ENCODE results near the gene IL1A.

The IL1A gene

DNA sequence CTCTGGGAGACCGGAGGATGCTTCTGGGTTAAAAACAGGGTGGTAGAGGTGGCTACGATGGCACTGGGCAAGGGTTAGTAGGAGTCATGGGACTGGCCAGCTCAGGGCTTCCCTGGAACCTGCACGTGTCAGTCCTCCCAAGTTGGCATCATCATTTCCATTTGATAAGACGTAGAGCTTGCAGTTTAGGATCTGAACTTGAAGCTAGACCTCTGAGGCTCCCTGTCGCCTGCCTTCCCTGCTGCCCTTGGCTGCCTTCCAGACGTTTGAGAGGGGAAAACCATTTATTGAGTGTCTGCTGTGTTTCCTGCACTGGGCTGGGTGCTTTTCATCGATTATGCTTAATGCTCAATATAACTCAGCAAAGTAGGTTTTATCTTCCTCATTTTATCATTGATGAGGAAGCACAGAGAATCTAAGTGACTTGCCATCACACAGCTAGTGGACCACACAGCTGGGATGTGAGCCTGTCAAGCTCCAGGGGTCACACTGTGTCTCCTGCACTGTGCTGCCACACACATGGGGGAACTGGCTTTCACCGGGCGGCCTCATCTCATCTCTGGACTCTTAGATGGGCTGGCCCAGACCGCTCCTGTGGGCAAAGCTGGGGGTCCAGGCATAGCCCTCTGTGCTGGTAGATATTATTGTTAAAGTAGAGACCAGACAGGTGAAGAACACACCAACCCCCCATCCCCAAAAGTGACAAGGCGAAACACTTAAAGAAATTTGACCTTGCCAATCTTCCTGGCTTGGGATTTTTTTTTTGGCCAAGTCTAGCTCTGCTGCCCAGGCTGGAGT, 55.7 kb downstream of the IL1A start:
- CTCF ChIA-PET, result interaction anchor here (0.8 to 11.4 kb wide), 21 partner anchors 9 to 248 kb away, joined by 3 to 416 read pairs (median 12); partner anchors contain the start of genes CHCHD5 and SLC20A1
- TF ChIP-seq, protein P1, sequence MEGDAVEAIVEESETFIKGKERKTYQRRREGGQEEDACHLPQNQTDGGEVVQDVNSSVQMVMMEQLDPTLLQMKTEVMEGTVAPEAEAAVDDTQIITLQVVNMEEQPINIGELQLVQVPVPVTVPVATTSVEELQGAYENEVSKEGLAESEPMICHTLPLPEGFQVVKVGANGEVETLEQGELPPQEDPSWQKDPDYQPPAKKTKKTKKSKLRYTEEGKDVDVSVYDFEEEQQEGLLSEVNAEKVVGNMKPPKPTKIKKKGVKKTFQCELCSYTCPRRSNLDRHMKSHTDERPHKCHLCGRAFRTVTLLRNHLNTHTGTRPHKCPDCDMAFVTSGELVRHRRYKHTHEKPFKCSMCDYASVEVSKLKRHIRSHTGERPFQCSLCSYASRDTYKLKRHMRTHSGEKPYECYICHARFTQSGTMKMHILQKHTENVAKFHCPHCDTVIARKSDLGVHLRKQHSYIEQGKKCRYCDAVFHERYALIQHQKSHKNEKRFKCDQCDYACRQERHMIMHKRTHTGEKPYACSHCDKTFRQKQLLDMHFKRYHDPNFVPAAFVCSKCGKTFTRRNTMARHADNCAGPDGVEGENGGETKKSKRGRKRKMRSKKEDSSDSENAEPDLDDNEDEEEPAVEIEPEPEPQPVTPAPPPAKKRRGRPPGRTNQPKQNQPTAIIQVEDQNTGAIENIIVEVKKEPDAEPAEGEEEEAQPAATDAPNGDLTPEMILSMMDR (IDR thresholded peaks at IDR 0.05; ENCODE audit: control extremely low read depth, extremely low read depth, low read depth, missing control alignments), result no peak
- POLR2A ChIA-PET, result no interaction called here
- no peak for DNase-seq (ENCODE audit: extremely low spot score)

DNA sequence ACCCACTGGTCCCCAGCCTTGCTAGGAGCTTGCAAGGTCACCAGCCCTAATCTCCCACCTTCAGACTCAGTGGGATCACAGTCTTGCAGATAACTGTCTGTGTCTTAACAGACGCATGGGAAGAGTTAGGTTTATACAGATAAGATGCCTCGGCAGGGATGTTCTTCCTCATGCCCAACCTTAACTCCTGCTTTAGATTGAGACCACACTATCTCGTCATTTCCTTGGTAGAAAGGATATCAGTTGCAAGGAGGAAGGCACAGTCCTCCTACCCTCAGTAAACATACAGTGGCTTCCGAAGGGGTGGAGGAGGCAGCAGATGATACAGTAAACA, 56.3 kb downstream of the IL1A start:
- TF ChIP-seq, protein P1 (IDR thresholded peaks at IDR 0.05; ENCODE audit: control extremely low read depth, extremely low read depth, low read depth, missing control alignments), result no peak
- ChIA-PET POLR2A (no interaction called here), CTCF (interaction anchor here (0.8 to 11.4 kb wide), 26 partner anchors 12 to 235 kb away, joined by 3 to 416 read pairs (median 8); partner anchors contain the start of genes CHCHD5 and SLC20A1)
- DNase-seq (ENCODE audit: extremely low spot score), result no peak

DNA sequence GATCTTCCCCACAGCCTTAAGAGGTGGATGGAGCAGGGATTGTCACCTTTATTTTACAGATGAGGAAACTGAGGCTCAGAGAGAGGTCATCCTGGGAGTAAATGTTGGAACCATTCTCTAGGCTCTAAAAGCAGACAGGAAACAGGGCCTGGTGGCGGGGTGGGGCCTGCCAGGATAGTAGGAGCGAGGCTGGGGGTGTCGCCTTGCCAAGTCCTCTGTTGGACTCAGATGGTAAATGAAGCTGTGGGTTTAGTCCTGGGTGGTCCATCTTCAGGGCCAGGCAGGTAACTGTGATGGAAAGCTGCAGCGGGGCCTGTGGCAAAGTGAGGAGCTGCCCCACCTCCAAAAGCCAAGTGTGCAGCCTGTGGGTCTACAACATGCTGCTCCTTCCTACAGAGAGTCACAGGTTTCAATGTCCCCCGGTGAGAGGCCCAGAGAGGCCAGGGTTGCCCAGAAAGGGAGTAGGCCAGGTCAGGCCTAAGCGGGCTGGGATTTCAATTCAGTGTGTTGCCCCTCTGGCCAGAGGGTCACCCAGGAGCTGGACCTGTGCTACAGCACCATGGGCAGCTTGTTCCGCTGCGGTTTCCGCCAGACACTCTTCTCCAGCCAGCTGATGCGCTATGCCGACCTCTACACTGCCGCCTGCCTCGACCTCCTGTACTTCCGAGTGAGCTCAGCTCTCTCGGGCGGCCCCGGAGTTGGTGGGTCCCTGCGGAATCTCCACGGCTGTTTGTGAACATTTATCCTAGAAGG, 56.8 kb downstream of the IL1A start:
- POLR2A ChIA-PET, result interaction anchor here (0.7 kb wide), 1 partner anchor 82 kb away, joined by 3 read pairs; the partner anchor contains the start of gene SLC20A1
- CTCF ChIA-PET, result interaction anchor here (0.8 to 11.4 kb wide), 40 partner anchors 13 to 254 kb away, joined by 3 to 416 read pairs (median 10); partner anchors contain the start of genes CHCHD5 and SLC20A1
- no peak for DNase-seq (ENCODE audit: extremely low spot score)
- TF ChIP-seq, protein P1 (IDR thresholded peaks at IDR 0.05; ENCODE audit: control extremely low read depth, extremely low read depth, low read depth, missing control alignments), result no peak

DNA sequence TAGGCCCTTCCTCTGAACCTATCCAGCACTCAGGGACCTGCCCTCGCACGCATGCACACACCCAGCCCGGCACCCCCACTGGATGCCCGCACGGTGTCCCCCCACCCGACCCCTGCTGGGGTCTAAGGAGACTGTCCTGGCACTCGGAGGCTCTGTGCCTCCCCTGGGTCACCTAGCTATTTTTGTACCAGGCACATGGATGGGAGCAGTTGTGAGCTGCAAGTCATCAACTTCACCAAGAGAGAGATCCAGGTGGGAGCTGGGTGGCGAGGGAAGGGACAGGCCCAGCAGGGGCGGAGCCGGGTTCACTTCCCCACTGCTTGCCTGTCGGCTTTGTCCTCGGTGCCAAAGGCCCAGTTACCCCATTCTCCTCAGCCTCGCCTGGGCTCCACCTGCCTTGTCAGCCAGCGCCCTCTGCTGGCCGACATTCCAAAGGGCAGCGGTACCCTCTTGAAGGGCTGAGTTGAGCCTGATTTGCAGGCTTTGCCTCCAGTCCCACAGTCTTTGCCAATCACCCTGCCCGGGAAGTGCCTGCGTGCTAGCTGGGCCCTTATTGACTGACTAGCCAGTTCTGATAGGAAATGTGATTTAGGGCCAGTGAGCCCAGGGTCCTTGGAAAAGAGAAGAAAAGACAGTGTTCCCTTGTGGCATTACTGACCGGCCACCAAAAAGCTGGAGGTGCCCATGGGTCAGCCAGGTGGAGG, 57.7 kb downstream of the IL1A start:
- ChIA-PET CTCF (interaction anchor here (0.7 to 11.4 kb wide), 54 partner anchors 9 to 839 kb away, joined by 3 to 416 read pairs (median 6); partner anchors contain the start of genes CHCHD5 and SLC20A1), POLR2A (no interaction called here)
- TF ChIP-seq, protein P1 (IDR thresholded peaks at IDR 0.05; ENCODE audit: control extremely low read depth, extremely low read depth, low read depth, missing control alignments), result peak; percentile 99
- DNase-seq (ENCODE audit: extremely low spot score), result peak; percentile 93

DNA sequence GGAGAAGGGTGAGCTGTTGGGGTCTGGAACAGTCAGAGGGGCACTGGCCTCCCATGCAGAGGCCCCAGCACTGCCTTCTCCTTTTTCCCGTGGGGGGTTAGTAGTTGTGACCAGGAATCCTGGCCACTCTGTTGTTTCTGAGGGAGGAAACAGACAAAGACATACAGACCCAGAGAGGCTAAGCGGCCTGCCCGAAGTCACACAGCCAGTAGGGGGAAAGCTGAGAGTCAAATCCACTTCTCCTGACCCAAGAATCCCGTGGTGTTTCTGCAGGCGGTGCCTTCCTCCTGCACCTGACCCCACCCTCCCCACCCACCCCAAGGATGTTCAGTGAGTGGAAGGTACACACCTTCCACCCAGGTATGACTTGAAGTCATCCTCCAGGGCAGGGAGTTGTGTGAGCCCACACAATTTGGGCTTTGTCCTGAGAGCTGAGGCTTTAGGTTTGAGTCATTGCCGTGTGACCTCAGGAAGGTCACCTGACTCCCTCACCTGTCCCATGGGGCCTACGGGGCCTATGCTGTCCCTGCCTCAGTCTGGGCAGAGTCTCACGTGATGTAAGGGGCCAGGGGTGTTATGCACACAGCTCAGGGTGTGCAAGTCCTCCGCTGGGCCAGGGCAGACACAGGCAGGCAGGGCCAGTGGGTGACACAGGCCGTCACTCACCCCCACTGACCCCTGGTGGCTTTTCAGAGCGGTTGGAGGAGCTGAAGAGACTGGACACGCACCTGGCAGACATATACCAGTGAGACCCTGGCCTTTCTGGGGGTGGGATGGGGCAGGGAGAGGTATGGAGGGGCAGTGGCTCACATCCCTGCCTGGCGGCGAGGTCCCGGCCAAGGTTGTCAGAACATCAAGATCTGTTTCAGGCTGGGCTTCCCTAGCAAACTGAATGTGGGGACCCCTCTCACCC, 58.5 kb downstream of the IL1A start:
- peak; percentile 79 for DNase-seq (ENCODE audit: extremely low spot score)
- CTCF ChIA-PET, result interaction anchor here (0.7 to 11.4 kb wide), 49 partner anchors 8 to 839 kb away, joined by 3 to 416 read pairs (median 7); partner anchors contain the start of genes CHCHD5 and SLC20A1
- TF ChIP-seq, protein P1 (IDR thresholded peaks at IDR 0.05; ENCODE audit: control extremely low read depth, extremely low read depth, low read depth, missing control alignments), result peak; percentile 22
- POLR2A ChIA-PET, result interaction anchor here (0.8 to 1.3 kb wide), 2 partner anchors 63 to 80 kb away, joined by 3 to 5 read pairs; partner anchors contain the start of gene SLC20A1
